ENCODE measurements around the gene RERE.

RERE gene

DNA sequence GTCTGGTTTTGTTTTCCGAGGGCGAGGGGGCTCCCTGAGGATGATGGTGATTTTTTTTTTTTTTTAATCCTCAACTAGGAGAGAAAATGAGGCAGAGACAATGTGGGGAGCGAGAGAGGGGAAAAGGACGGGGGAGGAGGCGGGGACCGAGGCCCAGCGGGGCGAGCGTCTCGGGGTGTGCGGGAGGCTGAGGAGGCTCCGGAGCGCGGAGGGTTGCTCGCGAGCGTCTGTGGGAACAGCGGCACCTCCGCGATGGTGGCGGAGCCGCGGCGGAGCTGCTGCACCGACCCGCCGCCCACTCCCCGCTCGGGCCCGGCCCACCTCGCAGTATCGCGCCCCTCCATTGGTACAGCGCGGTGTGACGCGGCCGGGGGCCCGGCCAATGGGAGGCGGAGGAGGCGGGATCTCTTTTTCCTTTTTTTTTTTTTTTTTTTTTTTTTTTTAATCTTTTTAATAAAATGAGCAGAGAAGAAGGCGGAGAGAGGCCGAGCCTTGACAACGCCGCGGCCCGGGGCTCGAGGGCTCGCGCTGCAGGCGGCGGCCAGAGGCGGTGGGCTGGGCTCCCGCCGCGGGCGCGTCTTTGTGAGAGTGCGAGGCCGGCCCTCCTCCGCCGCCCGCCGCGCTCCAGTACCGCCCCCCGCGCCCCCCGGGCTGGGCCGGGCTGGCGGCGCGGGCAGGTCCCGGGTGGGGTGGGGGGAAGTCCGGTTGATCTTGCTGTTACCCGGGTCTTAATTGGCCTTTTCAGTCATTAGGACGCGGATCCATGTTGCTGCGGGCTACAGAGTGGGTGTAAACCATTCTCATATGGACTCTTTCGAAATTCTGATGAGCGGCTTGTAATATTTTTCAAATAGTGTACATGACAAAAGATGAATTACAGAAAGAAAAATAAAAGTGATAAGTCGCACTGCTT is at the start of gene RERE:
RERE (minus strand) TSS at position 229 of the 913 bp plus-strand sequence.
- peak; percentile 96 for DNase-seq

GRCh38 chr1:8866792-8867415 is 49.5 kb upstream of the RERE start:
- DNase-seq = no peak

- DNase-seq = no peak
These were observed 48.8 kb upstream of the RERE start for GRCh38 chr1:8866173-8866791.

GRCh38 chr1:8864713-8865344 is 47.4 kb upstream of the RERE start:
- DNase-seq = no peak

GRCh38 chr1:8863794-8864233 is 46.4 kb upstream of the RERE start:
- no peak for DNase-seq

DNA sequence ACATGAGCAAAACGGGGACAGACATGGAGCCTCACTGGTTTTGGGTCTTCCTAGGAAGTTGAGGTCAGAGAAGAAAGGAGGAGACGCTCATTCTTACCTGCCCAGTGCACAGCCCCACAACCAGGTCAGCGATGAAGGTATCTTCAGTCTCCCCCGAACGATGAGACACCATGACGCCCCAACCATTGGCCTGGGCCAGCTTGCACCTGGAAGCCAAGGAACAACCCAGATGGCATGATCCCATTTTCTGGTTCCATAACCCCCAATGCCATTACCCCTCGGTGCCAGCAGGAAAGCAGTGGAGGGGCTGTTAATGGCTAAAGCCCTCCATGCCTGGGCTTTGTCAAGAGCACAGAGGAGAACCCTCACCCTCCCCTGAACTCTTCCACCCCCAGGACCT is 45.7 kb upstream of the RERE start:
- no peak for DNase-seq

DNA sequence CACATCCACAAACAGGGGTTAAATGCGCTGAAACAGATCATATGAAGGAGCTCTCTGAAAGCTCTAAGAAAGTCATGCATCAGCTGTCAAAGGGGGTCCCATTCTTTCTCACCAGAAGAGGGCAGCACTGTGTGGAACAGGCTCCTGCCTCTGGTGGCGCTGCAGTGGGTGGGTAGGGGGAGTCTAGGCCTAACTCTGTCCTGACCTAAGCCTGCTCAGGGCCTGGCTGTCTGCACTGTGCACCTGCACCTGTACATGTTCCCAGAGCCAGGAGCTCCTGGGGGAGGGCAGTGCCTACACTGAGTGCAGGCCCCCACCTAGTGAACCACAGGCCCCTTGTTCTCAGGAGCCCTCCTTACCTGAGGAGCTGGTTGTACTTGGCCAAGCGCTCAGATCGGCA is 45.1 kb upstream of the RERE start:
- DNase-seq = peak; percentile 48

GRCh38 chr1:8860738-8861516 is 43.5 kb upstream of the RERE start:
- DNase-seq = no peak

DNA sequence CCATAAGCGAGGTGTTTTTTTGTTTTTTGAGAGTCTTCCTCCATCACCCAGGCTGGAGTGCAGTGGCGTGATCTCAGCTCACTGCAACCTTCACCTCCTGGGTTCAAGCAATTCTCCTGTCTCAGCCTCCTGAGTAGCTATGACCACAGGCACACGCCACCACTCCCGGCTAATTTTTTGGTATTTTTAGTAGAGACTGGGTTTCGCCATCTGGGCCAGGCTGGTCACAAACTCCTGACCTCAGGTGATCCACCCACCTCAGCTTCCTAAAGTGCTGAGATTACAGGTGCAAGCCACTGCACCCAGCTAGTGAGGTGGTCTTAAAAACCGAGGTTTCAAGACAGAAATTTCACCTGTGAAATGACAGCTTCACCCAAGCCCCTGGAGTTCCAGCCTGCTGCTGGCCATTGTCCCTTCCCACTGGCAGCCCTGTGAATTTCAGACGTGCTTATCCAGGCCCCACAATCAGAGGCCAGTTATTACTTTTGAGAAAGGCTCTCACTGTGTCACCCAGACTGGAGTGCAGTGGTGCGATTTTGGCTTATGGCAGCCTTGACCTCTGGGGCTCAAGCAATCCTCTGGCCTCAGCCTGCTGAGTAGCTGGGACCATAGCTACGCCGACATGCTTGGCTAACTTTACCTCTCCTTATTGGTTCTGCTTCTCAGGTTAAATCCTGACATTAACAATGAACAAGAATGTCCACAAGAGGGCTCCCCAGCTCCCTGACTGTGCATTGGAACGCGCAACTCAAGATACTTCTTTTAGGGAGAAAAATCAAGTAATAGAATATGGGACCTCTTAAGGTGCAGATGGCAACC is 41.7 kb upstream of the RERE start:
- peak; percentile 48 for DNase-seq

- DNase-seq = no peak
These were observed 40.8 kb upstream of the RERE start for GRCh38 chr1:8858112-8858668.

- DNase-seq = no peak
These were observed 39.4 kb upstream of the RERE start for GRCh38 chr1:8856689-8857412.

DNA sequence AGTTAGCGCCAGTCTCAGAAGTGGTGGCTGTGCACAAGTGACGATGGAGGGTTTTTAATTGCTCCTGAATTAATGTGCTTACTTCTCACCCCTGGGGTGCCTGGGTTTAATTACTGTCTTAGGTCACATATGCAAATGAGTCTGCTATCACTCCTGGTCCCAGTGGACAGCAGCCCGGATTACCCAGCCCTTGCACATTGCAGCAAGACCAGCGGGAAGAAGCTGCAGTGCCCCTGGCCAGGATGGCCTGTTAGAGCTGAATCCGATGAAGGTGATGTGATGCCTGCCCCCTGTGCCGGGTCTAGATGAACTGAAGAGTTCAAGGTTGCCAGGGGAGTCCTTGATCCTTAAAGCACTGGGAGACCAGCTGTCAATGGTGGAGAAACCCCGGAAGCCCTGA is 36.8 kb upstream of the RERE start:
- no peak for DNase-seq

DNA sequence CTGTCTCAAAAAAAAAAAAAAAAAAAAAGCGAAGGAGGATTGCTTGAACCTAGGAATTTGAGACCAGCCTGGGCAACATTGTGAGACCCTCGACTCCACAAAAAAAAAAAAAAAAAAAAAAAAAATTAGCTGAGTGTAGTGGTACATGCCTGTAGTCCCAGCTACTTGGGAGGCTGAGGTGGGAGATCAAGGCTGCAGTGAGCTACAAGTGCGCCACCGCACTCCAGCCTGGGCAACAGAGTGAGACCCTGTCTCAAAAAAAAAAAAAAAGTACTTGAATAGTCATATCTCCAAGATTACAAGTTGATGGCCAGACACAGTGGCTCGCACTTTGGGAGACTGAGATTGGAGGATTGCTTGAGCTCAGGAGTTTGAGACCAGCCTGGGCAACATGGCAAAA is 33.6 kb upstream of the RERE start:
- DNase-seq = no peak

DNA sequence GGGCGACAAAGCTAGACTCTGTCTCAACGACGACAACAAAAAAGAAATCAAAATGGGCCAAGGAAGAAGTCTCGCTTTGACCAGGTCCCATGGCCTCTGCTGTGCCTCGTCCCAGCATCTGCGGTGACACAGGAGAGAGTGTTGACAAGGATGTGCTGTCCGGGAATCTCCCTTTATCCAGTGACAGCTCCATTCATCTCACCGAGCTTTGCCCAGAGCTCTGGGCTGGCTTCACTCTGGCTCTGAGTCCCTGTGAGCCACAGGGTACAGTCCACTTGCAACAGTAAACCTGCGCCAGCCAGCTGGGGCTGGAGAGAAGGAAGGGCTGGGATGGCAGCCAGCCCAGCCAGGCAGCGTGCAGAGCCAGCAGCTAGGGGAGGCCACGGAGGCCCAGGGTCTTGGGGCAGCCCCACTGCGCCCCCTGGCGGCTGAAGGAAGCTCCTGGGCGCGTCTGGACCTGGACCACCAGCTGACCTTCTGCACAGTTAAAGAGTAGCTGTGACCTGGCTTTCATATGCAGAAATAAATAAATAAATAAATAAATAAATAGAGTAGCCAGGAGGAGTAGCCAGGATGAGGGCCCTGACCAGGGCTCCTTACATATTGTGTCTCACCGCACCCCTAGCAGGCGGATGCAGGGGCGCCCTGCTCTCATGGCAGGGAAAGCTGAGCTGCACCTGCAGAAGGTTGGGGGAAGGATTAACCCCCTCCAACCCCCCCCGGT is 31.4 kb upstream of the RERE start:
- DNase-seq = peak; percentile 75

DNA sequence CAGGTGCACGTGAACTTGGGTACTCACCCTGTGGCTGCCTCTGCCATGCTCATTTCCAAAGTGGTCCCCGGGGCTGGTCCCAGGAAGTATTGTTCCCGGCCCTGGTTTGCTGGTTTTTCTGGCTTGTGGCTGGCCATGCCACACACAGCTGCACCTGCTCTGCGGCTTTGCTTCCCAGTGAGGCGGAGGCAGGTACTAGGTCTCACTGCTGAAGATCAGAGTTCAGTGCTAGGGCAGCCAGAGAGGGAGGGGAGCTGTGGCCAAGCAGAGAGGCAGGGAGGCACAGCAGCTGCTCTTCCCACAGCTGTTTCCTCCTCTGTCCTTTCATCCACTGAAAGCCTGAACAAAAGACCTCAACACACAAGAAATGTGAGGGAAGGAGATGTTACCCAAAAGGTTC is 30.6 kb upstream of the RERE start:
- DNase-seq = no peak

DNA sequence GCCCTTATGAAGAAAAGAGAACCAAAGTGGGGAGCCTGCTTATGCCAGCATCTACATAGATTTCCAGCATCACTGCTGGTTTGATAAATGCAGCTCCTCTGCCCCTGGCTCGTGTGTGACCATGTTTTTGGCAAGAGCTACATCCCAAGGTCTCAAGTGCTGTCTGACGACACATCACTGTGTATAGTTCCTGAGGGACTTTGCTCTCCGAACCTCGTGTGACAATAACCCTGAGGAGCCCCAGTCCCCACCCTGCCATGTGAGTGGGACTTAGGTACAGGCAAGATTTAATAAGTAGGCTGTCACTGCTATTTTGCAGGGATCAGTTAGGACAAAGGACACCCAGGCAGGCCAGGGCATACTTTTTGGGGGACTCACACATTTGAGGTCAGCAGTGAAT is 28.8 kb upstream of the RERE start:
- DNase-seq = no peak

GRCh38 chr1:8845104-8846097 is 28.0 kb upstream of the RERE start:
- DNase-seq = no peak

- DNase-seq = no peak
These were observed 27.1 kb upstream of the RERE start for GRCh38 chr1:8844501-8845006.
